Activated T-helper 9 cell treated with anti-CD3 and anti-CD28 coated beads, Interleukin-2, amount 50 U/mL, for 16 hours (primary cell): ENCODE measurements around the gene GCA.
A peak's percentile ranks its signal among the peaks of the same experiment; 100 is the strongest.

ENCODE experiments used
- DNase-seq: peaks from one replicate; pipeline ENCODE4 v3.0.0-alpha.2; 2020; ENCODE audit warnings: low read depth

GCA gene, protein sequence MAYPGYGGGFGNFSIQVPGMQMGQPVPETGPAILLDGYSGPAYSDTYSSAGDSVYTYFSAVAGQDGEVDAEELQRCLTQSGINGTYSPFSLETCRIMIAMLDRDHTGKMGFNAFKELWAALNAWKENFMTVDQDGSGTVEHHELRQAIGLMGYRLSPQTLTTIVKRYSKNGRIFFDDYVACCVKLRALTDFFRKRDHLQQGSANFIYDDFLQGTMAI

DNA sequence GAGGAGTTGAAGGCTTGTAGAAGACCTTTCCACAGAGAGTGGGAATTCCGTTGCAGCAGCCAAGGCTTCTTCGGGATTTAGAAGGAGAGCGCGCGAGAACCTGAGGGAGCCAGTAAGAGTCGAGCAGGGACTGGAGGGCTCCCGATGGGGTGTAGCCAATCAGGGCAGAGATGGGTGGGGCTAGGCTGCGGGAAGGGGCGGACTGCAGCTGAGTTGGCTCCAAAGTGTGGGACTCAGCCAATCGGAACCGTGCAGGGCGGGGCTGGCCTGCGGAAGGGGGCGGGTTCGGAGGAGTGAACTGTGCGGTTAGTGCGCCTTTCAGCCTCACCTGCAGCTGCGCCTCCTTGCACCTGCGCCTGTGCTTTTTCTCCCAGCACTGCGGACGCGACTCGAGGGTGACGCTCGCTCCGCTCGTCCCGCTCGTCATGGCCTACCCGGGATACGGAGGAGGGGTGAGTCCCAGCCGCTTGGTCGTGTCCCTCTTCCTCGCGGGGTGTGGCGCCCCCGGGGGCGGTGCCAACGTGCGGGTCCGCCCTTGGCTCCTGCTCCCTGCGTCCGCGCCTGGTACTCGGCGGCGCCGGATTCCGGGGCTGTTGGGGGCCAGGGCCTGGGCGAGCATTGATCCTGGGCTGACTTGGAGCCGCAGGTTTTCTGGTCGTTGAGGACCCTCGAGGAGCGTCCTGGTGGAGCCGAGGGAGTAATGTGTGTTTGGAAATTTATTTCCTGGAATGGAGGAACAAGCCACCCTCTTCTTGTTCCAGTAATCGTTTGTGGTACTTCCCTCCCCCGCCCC lies at the start of gene GCA:
TSS of gene GCA (plus strand) at position 309 of the 793 bp plus-strand sequence. CDS start at position 426, 117 bp downstream.
- peak; percentile 97 for DNase-seq

DNA sequence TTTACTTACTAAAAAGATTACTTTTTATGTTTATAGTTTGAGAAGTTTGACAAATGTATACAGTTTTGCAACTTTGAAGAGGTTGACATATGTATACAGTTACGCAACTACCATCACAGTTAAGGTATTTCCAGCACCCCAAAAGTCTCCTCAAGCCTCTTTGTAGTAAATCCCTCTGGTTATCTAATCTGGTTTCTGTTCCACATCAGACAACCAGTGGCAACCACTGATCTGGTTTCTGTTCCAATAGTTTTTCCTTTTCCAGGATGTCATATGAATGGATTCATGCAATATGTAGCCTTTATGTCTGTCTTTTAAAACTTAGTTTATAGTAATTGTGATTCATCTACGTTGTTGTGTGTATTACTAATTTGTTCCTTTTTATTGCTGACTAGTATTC lies 48.9 kb upstream of the GCA start:
- no peak for DNase-seq

DNA sequence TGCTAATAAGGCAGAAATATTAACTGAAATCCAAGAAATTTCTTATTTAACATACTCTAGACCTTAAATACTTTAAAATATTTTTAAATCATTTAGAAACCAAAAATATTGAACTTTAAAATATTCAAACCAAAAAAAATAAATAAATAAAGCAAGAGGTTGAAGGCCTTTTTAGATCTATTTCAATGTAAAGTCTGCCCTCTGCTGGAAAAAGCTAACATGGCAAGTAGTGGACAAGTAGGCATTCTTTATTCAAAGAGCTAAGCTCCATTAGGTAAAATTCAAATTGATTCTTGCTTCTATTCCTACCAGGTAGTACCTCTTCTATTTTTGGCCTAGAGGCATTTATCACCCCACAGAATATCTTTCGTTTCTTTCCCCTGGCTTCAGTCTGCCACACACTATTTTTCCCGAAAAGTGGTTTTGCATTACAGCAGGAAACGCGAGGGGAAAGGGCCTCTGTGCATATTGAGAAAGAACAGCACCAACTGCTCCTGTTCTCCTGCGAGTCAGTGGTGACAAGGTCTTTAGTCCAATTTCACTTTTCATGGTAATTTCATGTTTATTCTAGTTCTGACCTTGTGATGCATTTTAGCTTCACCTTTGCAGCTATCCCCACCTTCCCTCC lies 45.9 kb upstream of the GCA start:
- DNase-seq, result no peak

DNA sequence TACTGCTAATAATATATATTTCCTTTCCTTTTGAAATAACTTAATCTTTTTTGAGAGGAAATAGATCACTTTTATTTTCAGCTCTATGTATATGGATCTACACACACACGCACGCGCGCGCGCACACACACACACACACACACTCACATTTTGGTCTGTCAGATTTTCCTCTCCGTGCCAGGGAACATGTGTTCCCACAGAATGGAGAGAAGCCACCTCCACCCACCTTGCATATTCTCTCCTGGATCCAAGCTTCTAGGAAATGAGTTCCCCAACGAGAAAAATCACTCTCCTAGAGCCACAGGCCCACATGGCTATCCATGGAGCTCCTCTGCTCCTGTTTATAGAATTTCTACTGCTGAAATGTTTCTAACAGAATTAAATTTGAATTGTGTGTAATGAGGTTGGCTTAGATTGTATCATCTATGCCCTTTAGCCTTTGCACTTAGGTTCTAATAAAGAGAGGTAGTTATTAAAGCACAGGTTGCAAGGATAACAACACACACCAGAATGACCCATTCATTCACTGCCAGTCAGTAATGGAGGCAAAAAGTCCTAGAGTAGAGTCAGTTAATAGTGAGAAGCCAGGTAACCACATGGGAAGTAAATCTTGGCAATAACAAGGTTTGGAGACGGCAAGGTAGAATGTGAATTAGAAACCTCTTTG lies 45.1 kb upstream of the GCA start:
- no peak for DNase-seq

DNA sequence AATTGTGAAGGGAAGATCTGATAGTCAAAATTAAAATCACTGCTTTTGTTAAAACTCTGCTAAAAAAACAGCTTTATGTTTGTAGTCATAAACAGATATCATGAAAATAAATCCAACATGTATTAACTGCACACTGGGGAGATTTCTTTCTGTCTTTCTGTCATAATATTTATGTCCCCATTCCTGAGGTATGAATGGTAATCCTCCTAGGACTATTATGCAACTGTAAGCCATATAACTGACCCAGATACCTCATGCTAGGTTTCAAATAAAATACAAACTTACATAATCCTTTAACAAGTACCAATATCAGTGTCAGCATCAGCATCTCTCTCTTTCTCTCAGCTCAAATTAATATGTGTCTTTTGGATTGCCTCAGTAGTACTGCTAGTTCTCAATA lies 43.7 kb upstream of the GCA start:
- DNase-seq, result no peak

DNA sequence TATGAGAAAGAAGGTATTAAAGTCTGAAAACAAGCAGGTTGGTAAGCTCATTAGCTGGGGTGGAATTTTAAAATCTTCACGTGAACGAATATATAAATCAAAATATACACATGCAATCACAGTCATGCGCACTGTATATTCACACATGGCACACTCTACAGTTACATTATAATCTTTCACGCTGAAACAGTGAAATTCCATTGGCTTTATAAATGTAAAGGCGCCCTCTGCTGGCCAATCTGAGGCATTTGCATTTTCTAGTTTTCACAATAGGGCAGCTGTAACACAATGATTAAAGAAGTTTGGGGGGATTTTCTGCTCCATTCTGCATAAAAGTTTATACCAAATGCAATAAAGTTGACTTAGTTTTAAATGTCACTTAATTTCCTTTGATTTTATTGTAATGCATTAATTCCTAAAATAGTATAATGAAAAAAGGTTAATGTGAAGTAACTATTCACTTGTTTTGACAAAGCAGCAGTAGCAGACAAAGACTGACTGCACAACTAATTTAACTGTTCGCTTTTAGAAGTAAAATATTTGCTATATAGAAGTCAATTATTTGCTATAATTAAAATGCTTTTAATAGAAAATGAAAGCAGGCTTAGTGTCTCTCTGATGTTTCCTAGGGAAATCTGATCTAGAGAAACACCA lies 42.7 kb upstream of the GCA start:
- peak; percentile 32 for DNase-seq

DNA sequence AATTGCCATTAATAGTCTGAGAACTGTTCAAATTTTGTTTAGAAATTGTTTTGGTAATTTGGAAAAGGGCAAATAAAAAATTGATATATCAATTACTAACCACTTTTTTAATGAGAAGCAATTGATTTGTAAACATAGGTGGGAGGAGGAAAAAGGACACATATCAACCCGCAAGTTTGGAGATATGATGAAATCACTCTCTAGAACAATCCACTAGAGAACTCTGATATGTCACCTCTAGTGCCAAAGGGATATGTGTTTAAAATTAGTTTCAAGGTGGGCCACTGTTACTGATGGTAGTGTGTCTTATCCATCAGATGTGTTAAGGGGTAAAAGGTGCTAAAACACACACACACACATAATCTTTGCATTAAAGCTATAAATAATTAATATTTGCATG lies 42.1 kb upstream of the GCA start:
- no peak for DNase-seq

DNA sequence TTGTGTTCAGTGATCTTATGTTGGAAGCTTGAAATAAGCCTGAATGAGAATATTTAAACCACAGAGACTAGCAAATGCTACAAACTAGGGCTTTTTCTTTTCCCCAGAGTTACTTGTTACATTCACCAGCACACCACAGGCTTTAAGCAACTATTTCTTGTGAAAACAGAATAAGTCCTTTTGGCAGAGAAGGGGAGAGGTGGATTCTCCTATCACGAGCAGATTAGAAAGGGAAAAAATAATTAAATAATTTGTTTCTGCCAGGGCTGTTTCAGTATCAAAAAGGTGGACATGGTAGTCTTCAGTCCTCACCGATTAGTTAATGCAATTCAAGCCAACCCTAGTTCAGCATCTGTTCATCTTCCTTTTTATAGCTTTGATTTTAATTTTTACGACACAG lies 38.0 kb upstream of the GCA start:
- no peak for DNase-seq

DNA sequence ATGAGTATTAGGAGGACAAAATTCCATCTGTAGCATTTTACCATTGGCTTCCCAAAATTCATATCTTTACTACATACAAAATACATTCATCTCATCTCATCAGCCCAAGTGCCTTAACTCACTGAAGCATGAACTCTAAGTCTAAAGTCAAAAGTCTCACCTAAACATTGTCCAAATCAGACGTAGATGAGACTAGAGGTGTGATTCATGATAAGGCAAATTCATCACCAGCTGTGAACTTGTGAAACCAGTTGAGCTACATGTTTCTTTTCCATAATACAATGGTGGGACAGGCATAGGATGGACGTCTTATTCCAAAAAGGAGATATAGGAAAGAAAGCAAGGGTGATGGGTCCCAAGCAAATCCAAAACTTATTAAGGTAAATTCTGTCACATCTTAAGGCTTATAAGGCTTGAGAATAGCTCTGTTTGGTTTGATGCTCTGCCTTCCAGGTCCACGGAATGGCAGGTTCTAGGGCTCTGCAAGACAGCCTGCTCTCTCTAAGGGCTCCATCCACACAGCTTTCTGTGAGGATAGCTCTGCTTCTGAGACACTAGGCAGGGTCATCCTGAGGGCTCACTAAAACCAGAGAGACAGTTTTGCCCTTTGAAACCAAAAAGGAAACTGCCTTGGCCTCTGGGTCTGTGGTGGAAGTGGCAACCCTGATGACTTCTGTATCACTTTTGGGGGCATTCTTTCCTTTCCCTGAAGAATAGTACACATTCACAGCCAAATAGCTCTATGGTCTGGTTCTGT lies 35.0 kb upstream of the GCA start:
- no peak for DNase-seq

DNA sequence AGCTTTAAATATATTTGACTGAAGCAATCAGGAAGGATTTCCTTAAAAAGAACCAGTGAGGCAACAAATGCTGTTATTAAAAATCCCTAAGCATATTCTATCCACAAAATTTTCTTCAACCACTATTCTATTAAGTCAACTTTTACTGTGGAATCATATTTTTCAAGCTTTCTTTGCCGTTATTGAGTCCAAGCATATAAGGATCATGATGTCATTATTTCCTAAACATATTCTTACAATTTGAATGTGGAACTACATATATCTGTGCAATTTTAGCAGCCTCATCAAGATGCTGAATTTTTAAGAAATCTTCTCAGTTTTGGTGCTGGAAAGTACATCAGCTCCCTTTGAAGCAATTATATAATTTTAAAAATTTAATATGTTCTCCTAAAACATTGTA lies 31.1 kb upstream of the GCA start:
- no peak for DNase-seq

DNA sequence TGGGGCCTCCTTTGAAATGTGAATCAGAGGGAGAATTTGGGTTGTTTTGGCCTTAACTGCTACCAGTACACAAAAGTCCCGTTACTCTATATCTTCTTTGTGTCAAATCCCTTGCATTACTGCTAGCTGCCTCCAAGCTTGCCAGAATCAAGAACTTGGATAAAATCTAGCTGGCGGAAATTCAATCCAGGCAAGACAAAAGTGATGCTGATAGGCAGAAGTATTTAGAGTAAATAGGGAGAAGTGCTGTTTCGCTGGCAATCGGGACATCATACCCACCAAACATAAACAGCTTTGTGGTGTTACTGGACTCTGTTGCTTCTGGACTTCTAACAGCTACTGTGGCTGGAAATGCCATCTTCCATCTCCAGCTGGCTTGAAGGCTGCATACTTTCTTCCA lies 28.0 kb upstream of the GCA start:
- no peak for DNase-seq

DNA sequence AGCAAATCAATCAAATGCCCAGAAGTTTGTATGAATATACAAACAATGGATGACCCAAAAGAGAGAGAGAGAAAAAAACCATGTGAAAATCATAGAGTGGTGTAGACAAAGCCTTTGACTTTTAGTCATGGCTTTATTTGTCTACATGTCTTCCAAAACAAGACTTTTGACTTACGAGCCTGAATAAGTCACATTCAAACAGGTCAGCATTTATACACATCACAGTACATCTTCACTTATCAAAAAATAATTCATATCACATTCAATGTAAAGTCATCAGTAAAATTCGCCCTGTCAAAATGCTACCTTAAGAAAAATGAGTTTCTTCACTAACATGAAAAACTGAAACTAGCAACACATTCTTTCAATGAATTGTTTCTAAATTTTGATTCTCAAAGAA lies 27.3 kb upstream of the GCA start:
- DNase-seq, result no peak

DNA sequence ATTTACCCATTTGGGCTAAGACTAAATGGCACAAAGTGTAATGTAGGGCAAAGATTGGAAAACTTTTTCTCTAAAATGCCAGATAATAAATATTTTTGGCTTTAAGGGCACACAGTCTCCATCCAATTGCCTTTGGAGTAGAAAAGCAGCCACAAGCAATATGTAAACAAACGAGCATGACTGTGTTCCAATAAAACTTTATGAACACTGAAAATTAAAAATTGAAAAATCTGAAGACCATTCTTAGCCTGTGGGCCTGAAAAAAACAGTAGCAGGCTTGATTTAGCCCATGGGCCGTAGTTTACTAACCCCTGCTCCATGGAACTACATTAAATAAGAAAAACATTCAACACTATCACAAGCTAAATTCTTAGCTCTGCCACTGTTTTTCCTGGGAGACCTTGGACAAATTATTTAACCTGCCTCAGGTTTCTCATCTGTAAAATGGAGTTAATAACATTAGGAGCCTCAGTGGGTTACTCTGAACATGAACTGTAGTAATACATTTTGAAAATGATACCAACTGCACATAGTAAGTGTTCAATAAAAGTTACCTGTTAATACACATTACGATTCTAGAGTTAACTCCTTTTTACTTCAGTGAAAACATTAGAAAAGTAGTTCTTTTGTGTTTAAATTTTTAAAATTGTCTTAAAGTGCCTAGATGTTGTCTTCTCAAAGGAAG lies 26.7 kb upstream of the GCA start:
- DNase-seq, result no peak

DNA sequence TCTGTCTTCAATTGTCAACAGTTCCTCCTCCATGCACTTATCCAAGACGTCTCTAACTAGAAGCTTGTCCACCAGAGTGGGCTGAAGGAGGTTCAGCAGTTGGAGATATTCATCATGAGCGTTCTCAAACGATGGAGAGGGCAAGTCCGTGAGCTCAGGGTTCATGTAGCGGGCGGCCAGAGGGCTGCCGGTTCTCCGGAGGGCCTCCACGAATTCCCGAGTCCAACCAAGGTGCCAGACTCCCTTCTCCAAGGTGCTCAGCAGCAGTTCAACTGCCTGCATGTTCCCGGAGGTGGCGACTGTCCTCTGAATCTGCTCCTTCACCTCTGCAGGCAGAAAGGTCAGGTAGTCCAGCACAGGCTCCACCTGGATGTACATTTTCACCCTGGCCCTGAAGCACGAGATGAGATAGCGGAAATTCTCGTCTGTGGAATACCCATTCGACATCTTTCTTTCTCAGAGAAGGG lies 26.0 kb upstream of the GCA start:
- DNase-seq, result peak; percentile 10

DNA sequence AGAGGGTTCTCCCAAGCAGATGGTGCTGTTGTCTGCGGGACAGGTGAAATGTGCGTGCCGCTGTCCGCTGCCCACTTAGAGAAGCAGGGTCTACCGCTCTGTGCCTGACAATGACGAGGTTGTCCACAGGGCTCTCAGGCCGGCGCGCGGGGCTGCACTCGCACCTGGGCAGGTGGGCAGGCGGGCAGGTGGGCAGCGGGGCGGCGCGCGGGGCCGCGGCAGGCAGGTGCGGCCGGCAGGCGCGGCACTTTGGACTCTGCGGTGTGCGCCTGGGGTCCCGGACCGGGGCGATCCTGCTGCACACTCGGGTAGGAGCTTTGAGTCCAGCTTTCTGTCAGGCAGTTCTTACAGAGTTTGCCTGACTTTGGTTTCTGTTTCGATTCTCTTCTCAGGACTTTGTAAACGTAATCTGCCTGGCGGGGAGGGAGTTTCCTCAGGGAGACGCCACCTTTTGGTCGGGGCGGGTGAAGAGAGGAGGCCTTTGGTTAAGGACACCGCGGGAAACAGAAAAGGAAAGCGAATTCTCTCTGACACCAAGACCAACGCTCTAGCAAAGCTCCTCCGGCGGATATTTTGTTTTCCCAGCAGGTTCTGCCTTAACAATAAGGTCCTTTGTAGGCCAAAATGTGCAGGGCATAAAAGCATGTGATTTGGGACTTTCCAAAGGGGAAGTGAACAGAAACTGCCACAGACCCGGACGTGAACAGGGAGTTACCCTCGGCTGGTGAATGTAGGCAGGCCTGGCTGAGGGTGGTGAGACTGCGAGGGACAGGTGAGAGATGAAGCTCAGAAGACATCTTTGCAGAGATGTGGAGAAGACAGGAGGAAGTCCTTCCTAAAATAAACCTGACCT lies 25.4 kb upstream of the GCA start, which contains the start of gene IFIH1:
TSS of gene IFIH1 (minus strand) at position 357 of the 853 bp plus-strand sequence. CDS start 377 bp downstream, outside the sequence.
- peak; percentile 65 for DNase-seq

DNA sequence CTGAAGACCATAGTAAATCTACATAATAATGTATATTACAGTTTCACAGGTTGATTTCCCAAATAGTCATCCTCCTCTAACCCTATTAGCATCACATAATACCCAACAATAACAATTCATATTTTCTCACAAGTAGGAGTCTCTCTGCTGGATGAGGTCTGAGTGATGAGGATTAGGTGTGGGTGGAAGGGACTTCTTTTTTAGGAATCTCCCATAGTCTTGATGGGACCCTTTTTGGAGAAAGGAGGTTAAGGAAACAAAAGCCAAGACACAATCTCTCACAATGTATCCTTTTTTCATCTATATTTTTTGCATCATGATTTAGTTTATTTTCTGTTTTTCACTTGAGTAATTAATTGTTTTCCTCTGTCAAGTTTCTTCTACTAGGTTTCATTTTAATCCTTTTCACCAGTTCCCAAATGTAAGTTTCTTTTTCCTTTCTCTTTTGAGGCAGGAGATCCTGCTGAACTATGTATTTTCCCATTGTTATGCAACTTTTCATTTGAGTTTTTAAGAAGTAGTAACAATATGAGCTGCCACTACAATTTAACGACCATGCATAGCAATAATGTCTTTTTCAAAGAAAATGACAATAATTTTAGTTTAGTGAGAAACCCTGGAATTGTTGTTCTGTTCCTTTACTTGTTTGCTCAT lies 22.9 kb upstream of the GCA start:
- DNase-seq, result no peak

DNA sequence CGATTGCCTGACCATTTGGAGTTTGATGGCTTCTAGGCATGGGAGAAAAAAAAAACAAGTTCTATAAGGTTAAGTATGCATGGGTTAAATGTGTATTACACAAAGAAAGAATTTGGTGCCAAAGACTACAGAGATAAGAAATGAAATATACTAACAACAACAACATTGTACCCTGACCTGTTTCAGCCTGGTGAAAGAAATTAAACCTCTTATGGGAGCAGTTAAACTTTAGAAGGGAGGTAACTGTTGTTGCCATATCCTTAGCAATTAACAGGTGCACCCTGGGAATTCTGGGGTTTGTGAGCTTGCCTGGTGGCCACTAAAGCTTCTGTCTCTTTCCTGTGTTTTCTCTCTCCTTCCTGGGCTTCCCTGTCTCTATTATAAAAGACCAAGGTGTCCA lies 19.0 kb upstream of the GCA start:
- DNase-seq, result no peak

DNA sequence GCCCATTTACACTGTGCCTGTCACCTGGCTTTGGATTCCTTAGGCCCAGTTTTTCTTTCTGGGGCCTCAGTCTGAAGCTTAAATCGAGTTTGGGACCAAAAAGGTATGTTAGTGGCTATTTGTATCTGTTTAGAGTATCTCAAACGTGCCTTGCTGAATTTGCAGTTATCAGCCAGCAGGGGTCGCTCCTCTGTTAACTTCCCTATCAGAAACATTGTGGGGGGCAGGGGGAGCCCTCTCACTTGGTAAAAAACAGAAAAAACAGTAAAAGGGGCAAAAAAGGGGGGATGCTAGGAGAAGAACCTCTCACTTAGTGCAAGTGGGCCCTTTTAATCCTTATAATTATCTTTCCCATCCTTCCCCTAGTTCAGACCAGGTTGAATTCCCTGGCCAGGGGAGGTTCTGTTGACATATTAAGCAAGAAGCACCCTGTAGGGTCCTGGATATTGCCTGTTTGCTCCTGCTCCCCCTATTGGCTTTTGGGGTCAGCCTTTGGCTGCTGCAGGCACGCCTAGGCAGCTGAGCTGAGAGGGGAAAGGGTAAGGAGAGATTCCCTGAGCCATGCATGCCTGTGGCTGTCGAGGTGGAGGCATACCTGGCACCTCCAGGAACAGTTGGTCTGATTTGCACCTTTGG lies 16.7 kb upstream of the GCA start:
- DNase-seq, result no peak

DNA sequence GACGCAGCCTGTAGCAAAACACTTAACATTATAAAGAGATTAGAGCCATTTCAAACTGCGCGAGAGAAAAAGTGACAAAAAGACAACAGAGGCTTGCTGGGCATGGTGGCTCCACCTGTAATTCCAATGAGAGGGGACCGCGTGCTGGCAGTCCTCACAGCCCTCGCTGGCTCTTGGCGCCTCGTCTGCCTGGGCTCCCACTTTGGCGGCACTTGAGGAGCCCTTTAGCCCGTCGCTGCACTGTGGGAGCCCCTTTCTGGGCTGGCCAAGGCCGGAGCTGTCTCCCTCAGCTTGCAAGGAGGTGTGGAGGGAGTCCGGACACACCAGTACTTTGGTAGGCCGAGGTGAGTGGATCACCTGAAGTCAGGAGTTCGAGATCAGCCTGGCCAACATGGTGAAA lies 16.1 kb upstream of the GCA start:
- DNase-seq, result no peak
